GM12874 (cell line): ENCODE measurements around the gene ZNF564.

Experiments used
- CTCF ChIP-seq: IDR thresholded peaks from 2 replicates; pipeline ENCODE4 v1.5.1; 2011; ENCODE audit warnings: low read depth, mild to moderate bottlenecking, control low read depth, low read length, moderate library complexity; ENCODE audit not compliant: insufficient read depth

The ZNF564 gene

DNA sequence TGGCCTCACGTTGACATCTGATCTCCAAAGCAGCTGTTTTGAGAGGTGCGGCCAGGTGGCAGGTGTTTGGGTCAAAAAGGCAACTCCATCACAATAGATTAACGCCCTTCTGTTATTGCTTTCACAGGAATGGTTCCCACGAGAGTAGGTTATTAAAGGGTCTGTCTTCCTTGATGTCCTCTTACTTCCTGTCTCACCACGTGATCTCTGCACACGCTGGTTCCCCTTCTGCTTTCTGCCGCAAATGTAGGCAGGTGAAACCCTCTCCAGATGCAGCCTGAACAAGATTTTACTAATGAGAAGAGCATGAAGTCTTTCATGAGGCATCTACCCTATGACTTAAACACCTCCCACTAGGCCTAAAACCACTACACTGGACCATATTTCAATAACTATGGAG, 22.8 kb upstream of the ZNF564 start:
- no peak for TF ChIP-seq CTCF

DNA sequence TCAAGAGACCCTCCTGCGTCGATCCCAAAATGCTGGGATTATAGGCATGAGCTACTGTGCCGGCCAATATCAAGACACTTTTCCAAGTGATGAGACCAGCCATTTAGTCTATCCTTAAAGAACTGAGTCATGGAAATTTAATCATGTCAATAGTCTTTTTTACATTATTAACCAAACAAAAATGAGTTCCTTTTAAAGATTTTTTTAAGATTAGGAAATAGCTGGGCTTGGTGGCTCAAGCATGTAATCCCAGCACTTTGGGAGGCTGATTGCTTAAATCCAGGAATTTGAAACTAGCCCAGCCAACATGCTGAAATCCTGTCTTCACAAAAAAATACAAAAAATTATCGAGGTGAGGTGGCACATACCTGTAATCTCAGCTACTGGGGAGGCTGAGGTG, 16.7 kb upstream of the ZNF564 start:
- TF ChIP-seq CTCF: no peak

GRCh38 chr19:12564016-12564664, 12.9 kb upstream of the ZNF564 start:
- peak; percentile 96 for TF ChIP-seq CTCF

DNA sequence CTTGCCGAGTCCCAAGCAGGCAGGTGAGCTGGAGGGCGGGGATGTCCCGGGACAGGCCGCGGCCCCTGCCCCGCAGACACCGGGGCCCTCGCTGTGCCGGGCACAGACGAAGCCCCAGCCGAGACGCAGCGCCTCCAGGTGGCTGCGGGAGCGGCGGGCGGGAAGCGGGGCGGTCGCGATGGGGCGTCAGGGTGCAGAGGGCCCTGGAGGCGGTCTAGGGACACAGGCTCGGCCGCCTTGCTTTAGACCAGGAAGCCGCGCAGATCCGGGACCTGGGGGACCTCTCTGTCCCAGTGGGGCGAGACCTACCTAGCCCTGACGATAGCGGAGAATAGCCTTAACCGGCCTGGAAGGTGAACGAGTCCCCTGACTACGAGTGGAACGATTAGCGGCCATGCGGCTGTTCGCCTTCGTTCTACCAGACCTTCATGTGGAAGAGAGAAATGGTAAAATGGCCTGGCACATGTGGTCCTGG, 4.2 kb upstream of the ZNF564 start:
- no peak for TF ChIP-seq CTCF

- no peak for TF ChIP-seq CTCF
Measured at GRCh38 chr19:12546903-12547302, 4.4 kb downstream of the ZNF564 start.

DNA sequence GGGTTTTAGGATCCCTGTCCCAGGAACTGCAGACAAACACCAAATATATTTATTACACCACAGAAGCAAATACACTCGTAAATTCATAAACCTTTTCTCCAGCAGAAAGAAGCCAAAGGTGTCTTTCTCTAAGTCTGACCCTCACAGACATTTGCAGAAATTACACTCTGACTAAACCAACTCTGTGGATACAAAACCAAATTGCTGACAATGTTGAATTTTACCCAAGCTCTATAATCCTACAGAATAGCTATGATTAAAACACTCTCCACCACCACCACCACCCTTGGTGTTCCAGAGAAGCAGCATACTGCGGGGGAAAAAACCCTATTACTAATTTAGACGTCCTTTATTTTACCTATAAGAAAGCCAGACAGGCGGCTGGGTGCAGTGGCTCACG, 5.2 kb downstream of the ZNF564 start:
- TF ChIP-seq CTCF: no peak

DNA sequence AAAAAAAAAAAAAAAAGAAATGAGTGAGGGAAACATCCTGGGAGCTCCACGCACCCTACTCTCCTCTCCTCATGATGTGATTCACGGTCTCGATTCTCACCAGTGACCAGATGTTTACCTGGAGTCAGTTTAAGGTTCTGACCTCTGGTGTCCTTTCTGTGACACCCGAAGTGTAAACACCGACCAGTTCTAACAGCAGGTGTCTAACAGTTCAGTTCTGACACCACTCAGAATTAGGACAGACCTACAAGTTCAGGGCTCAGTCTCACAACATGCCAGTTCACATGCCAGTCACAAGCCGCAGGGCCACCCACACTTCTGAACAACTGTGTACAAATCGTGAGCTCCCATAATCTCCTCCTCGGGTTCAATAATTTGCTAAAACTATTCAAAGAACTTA, 6.0 kb downstream of the ZNF564 start:
- TF ChIP-seq CTCF: no peak
